DMS114 treated with DMSO at 0.1 percent for 48 hours (cell line): ENCODE data around the gene SLC38A11.

Experiments used
- DNase-seq: peaks from one replicate; lab custom pipeline; 2025; ENCODE audit not compliant: unreplicated experiment; lab: John Stamatoyannopoulos, UW

Gene SLC38A11

DNA sequence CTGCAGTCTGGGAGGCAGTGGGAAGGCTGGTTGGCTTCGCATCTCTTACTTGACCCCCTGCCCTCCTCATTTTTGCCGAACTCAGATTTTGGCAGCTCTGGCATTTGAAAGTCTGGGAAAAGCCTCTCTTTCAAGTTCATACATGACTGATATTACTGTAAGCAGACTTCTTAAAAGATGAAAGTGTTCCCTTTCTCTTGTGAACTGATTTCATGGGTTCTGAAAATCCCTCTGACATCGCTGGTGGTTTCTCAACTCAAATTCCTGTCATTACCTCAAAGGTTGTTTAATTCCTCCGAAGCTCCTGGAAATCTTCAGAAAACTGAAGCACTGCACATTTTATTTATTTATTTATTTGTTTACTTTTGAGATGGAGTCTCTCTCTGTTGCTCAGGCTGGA is 16.9 kb upstream of the SLC38A11 start:
- DNase-seq: no peak

DNA sequence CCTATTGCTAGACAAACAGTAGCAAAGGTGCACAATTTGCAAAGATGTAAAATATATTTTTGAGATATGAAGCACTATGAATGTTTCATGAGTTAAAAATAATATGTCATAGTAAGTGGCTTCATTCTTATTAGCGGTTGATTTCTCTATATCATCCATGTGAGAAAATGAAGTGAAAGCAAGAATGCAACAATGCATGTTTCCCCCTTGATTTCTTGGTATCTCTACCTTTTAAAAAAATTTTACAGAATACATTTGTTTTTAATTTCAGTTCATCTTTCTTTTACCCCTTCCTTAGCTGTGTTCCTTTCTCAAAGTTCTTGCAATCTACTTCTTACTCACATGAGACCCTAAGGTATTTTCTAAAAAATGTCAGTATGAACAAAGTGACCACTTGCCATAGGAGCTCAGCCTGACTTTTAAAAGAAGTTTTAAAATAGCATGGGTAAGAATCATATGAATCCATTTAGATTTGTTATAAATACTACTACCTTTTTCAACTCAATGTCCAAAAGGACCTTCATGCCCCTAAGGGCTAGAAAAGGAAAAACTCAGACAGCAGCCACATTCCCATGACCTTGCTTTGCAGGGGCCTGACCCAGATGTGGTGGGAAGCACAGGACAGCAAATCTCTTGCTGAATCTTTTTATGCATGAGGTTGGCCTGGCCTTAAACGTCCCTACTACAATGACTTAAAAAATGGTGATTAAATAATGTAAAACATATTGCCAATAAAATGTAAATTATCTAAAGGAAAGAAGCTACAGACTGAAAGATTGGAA is 14.8 kb upstream of the SLC38A11 start:
- no peak for DNase-seq

DNA sequence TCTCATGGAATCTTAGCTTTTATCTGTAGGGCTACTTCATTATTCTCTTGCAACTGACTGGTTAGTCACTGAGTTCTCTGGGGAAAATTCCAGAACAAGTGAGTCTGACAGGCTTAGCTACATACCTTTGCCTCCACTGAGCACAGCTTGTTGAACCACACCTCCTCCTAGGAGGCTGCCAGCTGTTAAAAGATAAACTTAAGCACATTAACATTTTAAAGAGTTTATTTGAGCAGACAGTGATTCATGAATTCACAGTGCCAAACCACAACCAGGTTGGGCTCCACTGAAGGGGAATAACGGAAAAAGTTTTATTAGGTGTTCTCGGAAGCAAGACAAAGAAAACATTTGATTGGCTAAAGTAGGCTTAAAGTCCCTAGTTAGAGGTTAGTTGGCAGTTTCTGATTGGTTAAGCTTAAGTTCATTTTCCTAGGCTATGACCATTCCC is 12.5 kb upstream of the SLC38A11 start:
- DNase-seq: no peak

DNA sequence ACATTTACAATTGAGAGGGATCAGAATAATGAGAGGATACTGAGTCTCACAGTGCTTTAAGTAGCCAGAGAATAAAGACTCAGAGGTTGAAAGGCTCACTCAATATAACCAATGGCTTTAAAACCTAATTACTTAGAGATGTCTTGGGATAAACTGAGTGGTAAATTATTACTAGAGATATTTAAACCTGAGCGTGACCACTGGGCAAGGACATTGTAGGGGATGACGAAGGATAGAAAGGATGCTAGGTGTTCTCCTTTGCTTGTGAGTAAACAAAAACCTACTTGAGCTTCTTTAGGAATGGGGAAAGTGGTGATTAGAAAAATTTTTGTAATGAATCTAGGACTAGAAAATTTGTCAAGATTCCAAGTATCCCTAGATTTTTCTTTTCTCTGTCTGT is 12.0 kb upstream of the SLC38A11 start:
- no peak for DNase-seq

DNA sequence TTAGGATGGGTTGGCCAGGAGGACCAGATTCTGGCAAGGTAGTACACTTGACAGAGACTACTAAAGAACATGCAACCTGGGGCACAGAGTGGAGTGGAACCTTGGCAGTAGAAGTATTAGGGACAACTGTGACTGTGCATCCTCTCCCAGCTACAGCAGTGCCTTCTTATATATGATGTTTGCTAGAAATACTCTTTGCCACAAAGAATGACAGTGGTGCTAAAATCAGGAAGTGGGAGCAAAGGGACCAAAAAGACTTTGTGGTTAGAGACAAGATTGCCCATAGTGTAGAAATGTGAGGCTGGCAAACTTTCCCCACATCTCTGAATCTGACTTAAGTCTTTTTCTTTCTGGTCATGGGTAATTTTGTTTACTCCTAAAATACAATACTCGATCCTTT is 9.4 kb upstream of the SLC38A11 start:
- DNase-seq: no peak

DNA sequence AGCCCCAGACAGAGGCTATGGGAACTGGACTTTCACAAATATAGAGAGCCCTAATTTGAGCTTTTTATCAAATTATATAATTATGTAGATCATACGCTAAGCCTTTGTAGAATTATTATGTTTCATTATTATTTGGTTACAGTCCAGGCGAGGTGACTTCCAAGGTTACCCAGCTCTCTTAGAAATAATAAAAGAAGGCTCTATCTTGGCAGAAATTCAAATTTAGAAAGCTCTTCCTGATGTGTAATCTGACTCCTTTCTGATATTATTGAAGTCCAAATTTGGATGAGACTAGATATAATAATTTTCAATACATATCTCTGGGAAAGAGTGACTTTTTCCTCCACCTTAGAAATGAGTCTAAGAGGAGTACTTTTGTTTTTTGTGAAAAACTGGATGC is 4.8 kb upstream of the SLC38A11 start:
- no peak for DNase-seq

DNA sequence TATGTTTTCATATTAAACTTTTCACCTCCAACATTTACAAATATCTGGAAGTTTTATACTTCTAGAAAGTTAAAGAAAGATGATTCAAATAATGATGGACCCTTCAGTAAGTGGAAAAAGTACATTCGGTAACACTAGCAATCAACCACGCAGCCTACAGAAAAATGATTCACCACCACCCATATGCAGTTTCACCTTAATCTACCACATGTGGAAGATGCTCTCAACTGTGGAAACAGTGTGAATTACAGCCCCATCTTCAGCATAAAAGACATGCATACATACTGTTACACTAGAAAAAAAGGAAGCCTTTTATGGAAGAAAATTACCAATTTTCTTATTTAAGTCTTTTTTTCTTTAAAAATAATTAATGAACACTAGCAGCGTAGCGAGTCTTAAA is 1.1 kb downstream of the SLC38A11 start:
- no peak for DNase-seq

DNA sequence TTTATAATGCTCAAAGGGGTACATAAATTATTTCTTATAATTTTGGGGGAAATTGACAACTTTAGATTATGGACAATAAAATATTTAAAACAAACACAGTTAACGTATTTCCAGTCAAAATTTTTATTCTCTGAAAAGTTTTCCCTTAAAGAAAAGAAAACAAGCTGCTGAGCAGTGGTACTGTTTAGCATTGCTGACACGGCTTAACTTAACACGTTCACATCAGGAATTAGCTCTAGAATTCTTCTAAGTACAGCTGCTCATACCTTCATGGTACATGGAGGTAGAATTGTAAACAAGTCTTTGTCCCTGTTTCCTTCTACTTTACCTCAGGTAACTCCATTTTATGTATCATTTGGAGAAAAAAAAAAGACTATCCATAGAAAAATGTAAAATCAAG is 2.0 kb downstream of the SLC38A11 start:
- no peak for DNase-seq

DNA sequence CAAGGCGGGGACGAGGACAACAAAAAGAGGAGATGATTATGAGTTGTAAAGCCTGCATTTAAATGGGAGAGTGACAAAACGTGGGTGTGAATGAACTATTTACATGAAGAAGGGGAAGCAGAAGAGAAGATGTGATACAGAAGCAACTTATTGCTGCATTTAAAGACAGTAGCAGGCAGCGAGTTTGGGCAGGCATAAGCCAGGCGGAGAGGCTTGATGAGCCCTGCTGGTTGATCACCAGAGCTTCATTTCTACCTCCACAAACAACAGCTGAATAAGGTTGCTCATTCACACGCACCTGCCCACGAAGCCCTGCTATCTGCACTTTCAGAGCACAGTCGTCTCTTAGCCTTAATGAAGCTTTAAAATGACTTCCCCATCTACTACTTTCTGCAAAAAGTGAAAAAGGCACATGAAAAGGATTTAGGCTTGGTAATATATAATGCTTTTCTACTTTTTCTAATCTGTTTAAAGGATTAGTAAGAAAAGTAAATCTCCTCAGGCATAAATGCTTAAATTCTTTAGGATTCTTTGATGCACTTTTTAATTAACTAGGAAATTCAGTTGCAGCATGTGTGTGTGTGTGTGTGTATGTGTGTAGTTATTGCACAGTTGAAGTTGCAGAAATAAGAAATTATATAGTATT is 3.1 kb downstream of the SLC38A11 start:
- no peak for DNase-seq

DNA sequence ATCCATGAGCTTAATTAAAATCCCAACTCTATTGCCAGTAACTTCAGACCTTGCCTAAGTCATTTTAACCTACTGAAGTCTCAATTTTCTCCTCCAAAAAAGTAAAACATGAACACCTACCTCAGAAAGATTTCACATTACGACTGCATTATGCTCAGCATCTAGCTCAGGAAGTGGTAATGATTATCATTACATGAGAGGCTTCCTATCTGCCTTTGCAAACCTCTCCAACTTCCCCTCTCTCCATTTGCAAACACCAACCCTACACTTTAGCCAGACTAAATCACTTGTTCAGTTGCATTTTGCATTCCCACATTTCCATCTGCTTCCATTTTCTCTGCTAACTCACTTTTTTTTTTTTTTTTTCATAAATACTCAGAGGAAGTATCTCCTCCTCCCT is 6.8 kb downstream of the SLC38A11 start:
- no peak for DNase-seq

DNA sequence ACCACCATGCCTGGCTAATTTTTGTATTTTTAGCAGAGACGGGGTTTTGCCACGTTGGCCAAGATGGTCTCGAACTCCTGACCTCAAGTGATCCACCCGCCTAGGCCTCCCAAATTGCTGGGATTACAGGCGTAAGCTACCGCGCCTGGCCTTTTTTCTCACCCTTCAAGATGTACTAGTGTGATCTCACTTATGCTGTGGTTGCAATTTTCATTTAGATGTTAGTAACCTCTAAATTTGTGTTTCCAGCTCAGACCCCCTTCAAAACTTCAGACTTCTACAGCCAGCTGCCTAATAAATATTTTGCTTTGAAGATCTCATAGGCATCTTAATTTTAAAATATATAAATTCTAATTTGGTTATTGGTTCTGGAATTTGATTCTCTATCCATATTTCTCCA is 8.0 kb downstream of the SLC38A11 start:
- no peak for DNase-seq

DNA sequence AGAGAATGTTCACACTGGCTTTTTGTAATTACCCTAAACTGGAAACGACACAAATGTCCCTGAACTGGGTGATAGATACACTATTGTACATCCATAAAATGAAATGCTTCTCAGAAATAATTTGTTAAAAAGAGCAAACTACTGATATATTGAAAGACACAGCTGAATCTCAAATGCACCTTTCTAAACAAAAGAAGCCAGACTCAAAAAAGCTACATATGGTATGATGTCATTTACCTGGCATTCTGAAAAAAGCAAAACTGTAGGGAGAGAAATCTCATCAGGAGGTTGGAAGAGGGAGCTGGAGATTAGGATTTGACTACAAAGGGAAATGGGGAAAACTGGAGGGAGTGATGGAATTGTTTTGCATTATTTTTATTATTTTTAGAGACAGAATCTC is 12.0 kb downstream of the SLC38A11 start:
- no peak for DNase-seq

DNA sequence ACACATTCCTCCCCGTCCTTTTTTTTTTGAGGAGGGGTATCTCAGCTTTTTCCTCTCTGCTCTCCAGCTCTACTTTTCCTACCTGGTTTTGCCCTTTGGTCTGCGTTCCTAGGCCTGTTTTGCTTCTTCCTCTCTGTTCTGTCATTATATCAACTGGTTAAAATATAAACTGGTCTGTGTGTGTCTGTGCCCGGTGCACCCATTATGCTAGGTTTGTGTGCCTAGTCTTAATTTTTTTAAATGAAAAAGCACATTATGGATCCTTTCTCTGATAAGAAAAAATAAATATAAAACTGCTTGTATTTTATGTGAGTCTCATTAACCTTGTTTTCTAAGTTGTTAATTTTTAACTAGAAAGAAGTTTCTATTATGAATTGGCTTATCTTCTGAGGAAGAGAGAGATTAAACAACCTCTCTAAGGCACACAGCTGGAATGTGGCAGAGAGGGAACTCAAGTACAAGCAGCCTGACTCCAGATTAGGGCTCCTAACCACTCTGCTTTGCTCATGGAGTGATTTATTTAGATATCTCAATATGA is 17.4 kb downstream of the SLC38A11 start:
- DNase-seq: no peak

DNA sequence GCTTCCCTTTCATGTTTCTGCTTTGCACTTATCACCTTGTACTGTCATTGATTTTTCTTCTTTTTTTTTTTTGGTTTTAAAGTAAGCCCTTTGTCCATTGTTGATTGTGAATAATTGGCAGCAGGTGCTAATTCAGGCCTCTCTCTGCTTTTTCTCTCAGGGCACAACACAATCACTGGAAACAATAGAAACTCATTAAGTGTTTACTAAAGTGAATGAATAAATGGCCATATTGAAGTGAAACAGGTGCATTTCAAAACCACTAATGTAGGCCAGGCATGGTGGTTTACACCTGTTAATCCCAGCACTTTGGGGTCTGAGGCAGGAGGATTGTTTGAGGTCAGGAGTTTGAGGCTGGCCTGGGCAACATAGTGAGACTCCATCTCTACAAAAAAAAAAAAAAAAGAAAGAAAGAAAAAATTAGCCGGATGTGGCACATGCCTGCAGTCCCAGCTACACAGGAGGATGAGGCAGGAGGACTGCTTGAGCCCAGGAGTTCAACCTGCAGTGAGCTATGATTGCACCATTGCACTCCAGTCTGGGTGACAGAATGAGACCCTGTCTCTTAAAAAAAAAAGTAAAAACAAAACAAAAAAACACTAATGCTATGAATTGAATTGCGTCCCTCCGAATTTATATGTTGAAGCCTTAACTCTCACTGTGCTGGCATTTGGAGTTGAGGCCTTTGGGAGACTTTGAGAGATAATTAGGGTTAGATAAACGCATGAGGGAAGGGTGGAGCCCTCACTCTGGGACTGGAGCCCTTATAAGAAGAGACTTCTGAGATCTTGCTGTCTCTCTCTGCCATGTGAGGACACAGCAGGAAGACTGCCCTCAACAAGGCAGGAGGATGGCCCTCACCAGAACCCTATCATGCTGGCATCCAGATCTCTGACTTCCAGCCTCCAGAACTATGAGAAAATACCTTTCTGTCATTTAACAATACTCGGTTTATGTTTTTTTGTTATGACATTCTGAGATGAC is 19.9 kb downstream of the SLC38A11 start:
- no peak for DNase-seq

DNA sequence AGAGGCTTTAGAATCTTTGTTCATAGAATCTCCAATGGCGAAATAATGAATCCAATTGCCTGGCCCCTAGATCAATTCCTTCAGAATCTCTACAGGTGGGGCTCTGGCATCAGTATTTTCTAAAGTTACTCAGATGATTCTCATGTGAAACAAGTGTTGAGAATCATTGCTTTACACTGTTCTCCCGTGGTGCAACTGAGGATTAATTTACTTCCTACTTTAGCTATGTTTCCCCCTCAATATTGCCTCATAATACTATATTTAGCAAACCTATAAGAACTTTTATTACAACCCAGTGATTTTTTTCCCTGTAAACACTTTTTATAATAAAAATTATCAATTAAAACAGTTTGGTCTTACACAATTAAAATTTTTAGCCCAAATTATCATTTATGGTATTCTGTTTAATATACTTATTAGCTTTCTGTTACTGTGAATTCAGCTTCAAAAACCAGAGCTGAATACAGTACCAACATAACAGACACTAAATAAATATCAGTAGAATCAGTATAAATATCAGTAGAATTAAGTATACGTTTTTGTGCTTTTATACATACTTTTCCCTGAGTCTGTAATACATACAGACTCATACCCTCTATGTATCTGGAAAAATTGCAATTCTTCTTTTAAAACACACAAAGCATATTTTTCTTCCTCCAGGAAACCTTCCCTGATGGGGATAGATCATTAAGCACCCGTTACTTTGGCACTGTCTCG is 20.8 kb downstream of the SLC38A11 start:
- no peak for DNase-seq

DNA sequence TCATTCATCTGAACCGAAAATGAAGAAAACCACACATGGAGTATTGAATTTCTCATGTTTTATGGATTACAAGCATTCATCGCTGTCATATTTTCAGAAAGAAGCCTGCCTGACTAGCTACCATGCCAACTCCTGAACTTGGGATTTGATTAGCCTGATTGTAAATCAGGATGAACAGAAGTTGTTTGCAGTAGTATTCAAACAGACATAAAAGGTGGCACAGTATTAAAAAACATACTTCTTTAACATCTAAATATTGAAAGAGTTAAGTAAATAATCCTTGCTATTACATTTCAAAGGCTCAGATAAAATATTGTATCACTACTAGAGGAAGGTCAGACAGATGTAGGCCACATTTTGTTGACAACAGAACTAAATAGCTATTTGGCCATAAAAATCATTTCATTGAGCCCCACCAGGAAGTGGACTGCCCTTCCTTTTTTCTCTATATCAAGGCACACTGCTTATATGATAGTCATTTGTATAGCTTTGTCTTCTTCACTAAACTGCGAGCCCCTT is 21.6 kb downstream of the SLC38A11 start:
- no peak for DNase-seq

DNA sequence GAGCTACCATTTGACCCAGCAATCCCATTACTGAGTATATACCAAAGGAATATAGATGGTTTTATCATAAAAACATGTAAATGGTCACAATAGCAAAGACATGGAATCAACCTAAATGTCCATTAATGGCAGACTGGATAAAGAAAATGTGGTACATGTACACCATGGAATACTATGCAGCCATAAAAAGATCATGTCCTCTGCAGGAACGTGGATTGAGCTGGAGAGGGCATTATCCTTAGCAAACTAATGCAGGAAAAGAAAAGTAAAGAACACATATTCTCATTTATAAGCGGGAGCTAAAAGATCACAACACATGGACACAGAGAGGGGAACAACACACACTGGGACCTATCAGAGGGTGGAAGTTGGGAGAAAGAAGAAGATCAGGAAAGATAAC is 22.9 kb downstream of the SLC38A11 start:
- DNase-seq: no peak

DNA sequence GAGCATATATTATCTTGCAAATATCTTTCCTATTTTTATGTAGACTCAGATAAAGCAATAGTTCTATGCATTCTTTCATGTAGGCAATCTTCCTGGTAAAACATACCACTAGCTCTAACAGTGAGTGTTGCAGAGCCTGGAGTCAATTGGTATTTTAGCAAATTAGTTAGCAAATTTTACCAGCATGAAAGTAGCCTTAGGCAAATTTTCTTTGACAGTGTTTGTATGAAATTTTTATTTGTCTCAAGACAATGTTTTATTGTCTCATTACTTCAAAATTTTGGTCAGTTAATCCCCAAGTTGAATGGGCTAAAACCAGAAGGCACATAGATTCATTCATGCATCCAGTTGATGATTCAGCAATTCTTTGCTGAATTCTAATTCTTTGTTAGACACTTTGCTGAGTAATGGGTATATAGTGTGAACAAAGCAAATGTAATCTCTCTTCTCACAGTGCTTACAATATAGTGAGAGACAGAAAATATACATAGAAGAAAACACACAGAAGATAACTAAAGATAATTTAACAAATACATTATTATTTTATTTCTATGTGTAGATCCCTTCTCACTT is 27.1 kb downstream of the SLC38A11 start:
- DNase-seq: no peak

DNA sequence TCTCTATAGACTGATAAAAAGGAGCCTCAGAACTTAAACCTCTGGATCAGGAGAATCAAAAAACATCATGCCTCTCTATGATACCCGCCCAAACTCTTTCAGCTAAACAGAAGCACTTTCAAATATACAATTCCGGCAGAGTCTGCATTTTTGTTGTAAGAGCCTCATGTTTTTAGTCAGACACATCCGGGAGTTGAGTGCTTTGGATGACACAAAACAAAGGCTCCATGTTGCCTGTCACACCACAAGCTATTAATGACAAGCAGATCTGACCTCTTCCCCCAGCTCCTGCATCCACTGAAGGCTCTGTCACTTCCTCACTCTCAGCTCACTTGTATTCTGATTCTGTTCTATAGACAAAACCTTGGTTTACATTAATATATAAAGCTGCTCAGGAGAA is 33.2 kb downstream of the SLC38A11 start:
- DNase-seq: no peak

DNA sequence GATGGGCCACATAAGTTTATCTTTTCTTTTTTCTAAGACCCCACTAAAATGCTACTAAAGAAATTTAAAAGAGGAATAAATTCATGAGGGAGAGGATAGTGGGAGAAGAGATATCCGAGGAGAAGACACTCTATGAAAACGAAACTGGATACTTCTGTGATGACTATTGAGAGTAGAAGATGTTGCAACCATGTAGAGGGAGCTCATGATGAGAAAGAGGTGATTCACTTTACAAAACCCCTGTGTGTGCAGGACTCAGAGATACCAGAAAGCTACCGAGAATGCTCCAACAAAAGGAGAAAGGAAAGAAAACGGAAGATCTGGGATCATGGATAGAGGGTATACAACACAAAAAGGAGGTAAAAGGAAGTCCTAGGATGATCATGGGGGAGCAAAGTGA is 34.9 kb downstream of the SLC38A11 start:
- DNase-seq: no peak
